Endothelial cell of umbilical vein (primary cell): ENCODE results near the gene PIK3AP1.

Source experiments
- EZH2 ChIP-seq: IDR thresholded peaks from 2 replicates; pipeline ENCODE4 v1.6.1; 2012; ENCODE audit warnings: borderline replicate concordance, low read depth, mild to moderate bottlenecking, moderate library complexity, low read length, inconsistent platforms; ENCODE audit not compliant: severe bottlenecking
- TF ChIP-seq, protein P1 (sequence below), 2 donors: IDR thresholded peaks; 1 replicate in 1 of 2; 2 replicates in 1 of 2; pipeline ENCODE4 v1.5.1; 2011; ENCODE audit warnings: low read length in 2 of 2, mild to moderate bottlenecking in 2 of 2, moderate library complexity in 2 of 2, control low read depth in 1 of 2, inconsistent platforms in 1 of 2, low read depth in 1 of 2; ENCODE audit not compliant: insufficient read depth in 1 of 2; ENCODE audit errors: extremely low read depth in 1 of 2

- TF ChIP-seq, protein P1, sequence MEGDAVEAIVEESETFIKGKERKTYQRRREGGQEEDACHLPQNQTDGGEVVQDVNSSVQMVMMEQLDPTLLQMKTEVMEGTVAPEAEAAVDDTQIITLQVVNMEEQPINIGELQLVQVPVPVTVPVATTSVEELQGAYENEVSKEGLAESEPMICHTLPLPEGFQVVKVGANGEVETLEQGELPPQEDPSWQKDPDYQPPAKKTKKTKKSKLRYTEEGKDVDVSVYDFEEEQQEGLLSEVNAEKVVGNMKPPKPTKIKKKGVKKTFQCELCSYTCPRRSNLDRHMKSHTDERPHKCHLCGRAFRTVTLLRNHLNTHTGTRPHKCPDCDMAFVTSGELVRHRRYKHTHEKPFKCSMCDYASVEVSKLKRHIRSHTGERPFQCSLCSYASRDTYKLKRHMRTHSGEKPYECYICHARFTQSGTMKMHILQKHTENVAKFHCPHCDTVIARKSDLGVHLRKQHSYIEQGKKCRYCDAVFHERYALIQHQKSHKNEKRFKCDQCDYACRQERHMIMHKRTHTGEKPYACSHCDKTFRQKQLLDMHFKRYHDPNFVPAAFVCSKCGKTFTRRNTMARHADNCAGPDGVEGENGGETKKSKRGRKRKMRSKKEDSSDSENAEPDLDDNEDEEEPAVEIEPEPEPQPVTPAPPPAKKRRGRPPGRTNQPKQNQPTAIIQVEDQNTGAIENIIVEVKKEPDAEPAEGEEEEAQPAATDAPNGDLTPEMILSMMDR (IDR thresholded peaks at IDR 0.05; ENCODE audit: extremely low read depth in 1 of 2, insufficient read depth in 1 of 2, low read depth in 1 of 2, low read length in 2 of 2), result no peak
- TF ChIP-seq EZH2, result no peak
Observed at GRCh38 chr10:96756111-96756903, 36.0 kb upstream of the PIK3AP1 start.
